ENCODE data around the gene KRT83. TPM values are rescaled to one million over a fixed set of nuclear protein-coding genes. Genes with fewer than 3 reads are reported as not detected.

The KRT83 gene
- total RNA-seq, 1 experiment from 2014 or later = not detected

- Mint-ChIP-seq H3K27me3 (ENCODE audit: low read depth) (peaks cover 34% of the 10 kb centered on the region), H3K36me3 (ENCODE audit: insufficient read depth in 1 of 3, low read depth in 3 of 3) (no peaks in the 10 kb centered on the region), H3K27ac (no peak overlapping the region), H3K4me3 (no peak overlapping the region), H3K4me1 (peaks cover 0 to 4% of the 10 kb centered on the region in 2 experiments; a peak in 2 of 4 replicates), H3K9me3 (no peaks in the 10 kb centered on the region)
- Histone ChIP-seq H2AK5ac (ENCODE audit: insufficient read length, low read length) (no peak overlapping the region), H2BK15ac (ENCODE audit: low read depth, low read length) (no peak overlapping the region), H2BK20ac (ENCODE audit: low read depth, low read length, poor library complexity, severe bottlenecking) (no peak overlapping the region), H3K27ac (ENCODE audit: insufficient read length, low read depth, low read length) (no peak overlapping the region), H2AFZ (ENCODE audit: low read length) (no peak overlapping the region), H3K14ac (ENCODE audit: insufficient read depth, low read length) (no peak overlapping the region), H3K4me1 (ENCODE audit: insufficient read depth, low read length) (no peaks in the 10 kb centered on the region), H3T11ph (ENCODE audit: low read length) (no peak overlapping the region), H3K79me2 (ENCODE audit: insufficient read depth, low read length) (no peaks in the 10 kb centered on the region), H3K18ac (ENCODE audit: insufficient read length, low read depth, low read length) (no peak overlapping the region), H2BK12ac (ENCODE audit: insufficient read length, low read depth, low read length) (no peak overlapping the region), H3K9me3 (ENCODE audit: control insufficient read depth, low read depth, low read length) (no peaks in the 10 kb centered on the region), H3K23ac (ENCODE audit: insufficient read length, low read depth, low read length) (no peak overlapping the region), H4K20me1 (ENCODE audit: control insufficient read depth, insufficient read depth, insufficient read length) (no peaks in the 10 kb centered on the region), H3K27me3 (ENCODE audit: insufficient read depth, low read length) (no peaks in the 10 kb centered on the region; the same call in 1 of the 2 replicates), H3K56ac (ENCODE audit: insufficient read length, low read depth, low read length) (no peak overlapping the region), H4K5ac (ENCODE audit: insufficient read length, low read depth, low read length) (no peak overlapping the region), H4K8ac (replicated peaks; ENCODE audit: insufficient read length, low read depth, low read length) (no peak overlapping the region), H3K4ac (ENCODE audit: low read depth, low read length) (no peak overlapping the region), H4K91ac (ENCODE audit: insufficient read length, low read depth, low read length) (no peak overlapping the region), H3K4me2 (ENCODE audit: insufficient read depth, insufficient read length, low read length) (no peak overlapping the region), H3K9ac (ENCODE audit: extremely low read depth, insufficient read length, low read length) (no peak overlapping the region), H3K79me1 (ENCODE audit: insufficient read depth, low read depth, low read length, poor library complexity, severe bottlenecking) (no peaks in the 10 kb centered on the region), H3K23me2 (ENCODE audit: insufficient read length, low read depth, low read length, poor library complexity, severe bottlenecking) (no peaks in the 10 kb centered on the region), H2BK5ac (ENCODE audit: insufficient read length, low read length) (no peak overlapping the region), H2BK120ac (ENCODE audit: low read depth, low read length, poor library complexity, severe bottlenecking) (no peak overlapping the region)
- no CpG with 5 or more reads among the region's 1 CpG for WGBS (ENCODE audit: extremely low coverage, insufficient read length, low lambda C conversion rate)
- no peak for DNase-seq
- TF ChIP-seq CTCF (conservative IDR thresholded peaks at IDR 0.05) = no peak
Measured at GRCh38 chr12:52293926-52294325, 27.3 kb downstream of the KRT83 start.
